MCF 10A (cell line): ENCODE data around the gene ELL2. TPM values are rescaled to one million over a fixed set of nuclear protein-coding genes. Genes with fewer than 3 reads are reported as not detected.

Experiments used
- BruUV-seq: library from RNA; stranded (reverse); fragments of 400-500 nt; replicated peaks from 2 replicates; lab custom pipeline; 2021; lab: Mats Ljungman, UMichigan
- CTCF ChIA-PET: fragments of 300-600 bp; sonication (Branson Sonifier 250); formaldehyde crosslinking; extraction: SDS; loops from one replicate; lab custom pipeline; 2021; ENCODE audit warnings: antibody characterized with exemption, inconsistent platforms; lab: Yijun Ruan, JAX
- POLR2A ChIA-PET: fragments of 300-600, 350-650 bp; sonication (Branson Sonifier 250); formaldehyde crosslinking; extraction: SDS; loops from one replicate; lab custom pipeline; 2020; ENCODE audit warnings: antibody characterized with exemption, inconsistent platforms; lab: Yijun Ruan, JAX
- DNase-seq: peaks from one replicate; pipeline ENCODE4 v3.0.0-alpha.2; 2018; ENCODE audit not compliant: unreplicated experiment
- H3K27ac Mint-ChIP-seq: one replicate; pipeline ENCODE4 v1.8.0; 2022; ENCODE audit warnings: mild to moderate bottlenecking, low read depth, mixed read lengths; ENCODE audit not compliant: unreplicated experiment
- H3K27me3 Mint-ChIP-seq: one replicate; pipeline ENCODE4 v1.8.0; 2022; ENCODE audit warnings: mixed read lengths; ENCODE audit not compliant: insufficient read depth, unreplicated experiment
- H3K36me3 Mint-ChIP-seq: one replicate; pipeline ENCODE4 v1.8.0; 2022; ENCODE audit warnings: mild to moderate bottlenecking, moderate library complexity, mixed read lengths; ENCODE audit not compliant: insufficient read depth, unreplicated experiment
- H3K4me1 Mint-ChIP-seq: one replicate; pipeline ENCODE4 v1.8.0; 2022; ENCODE audit warnings: mixed read lengths; ENCODE audit not compliant: insufficient read depth, unreplicated experiment
- H3K4me3 Mint-ChIP-seq: one replicate; pipeline ENCODE4 v1.8.0; 2022; ENCODE audit warnings: mild to moderate bottlenecking, moderate library complexity, mixed read lengths; ENCODE audit not compliant: unreplicated experiment
- H3K9me3 Mint-ChIP-seq: one replicate; pipeline ENCODE4 v1.8.0; 2022; ENCODE audit warnings: mixed read lengths; ENCODE audit not compliant: unreplicated experiment
- CTCF ChIP-seq: fragments of 200-600 bp; IDR thresholded peaks from one replicate; pipeline ENCODE4 v1.8.0; 2022; ENCODE audit warnings: antibody characterized with exemption, mild to moderate bottlenecking; ENCODE audit not compliant: unreplicated experiment
- intact Hi-C: fragments of 100-400 bp; cut with micrococcal nuclease; formaldehyde crosslinking; loops from 2 replicates; pipeline ENCODE4 v1.14.1; 2022
- total RNA-seq: library from RNA; stranded (reverse); gene quantifications from 2 replicates; pipeline ENCODE4 v1.2.3, GENCODE V29; 2022

The ELL2 gene
- total RNA-seq, 1 experiment from 2014 or later: 147 TPM

GRCh38 chr5:95916687-95917085, 45.0 kb downstream of the ELL2 start:
- peaks cover 32% of the 10 kb centered on the region for H3K4me1 Mint-ChIP-seq
- BruUV-seq: no TSS peak

GRCh38 chr5:95915999-95916686, 45.5 kb downstream of the ELL2 start:
- BruUV-seq: no TSS peak
- ChIA-PET CTCF (interaction anchor here (1.1 to 1.6 kb wide), 2 partner anchors 134 to 420 kb away, joined by 4 to 8 read pairs; no protein-coding TSS in a partner anchor), POLR2A (interaction anchor here (0.8 to 1.2 kb wide), 4 partner anchors 8 to 421 kb away, joined by 3 read pairs; no protein-coding TSS in a partner anchor)
- peak overlapping the region; percentile 16 for H3K27ac Mint-ChIP-seq
- H3K4me3 Mint-ChIP-seq: no peak overlapping the region
- no peaks in the 10 kb centered on the region for H3K9me3 Mint-ChIP-seq
- H3K4me1 Mint-ChIP-seq: peaks cover 28% of the 10 kb centered on the region
- TF ChIP-seq CTCF: no peak
- peaks cover 45% of the 10 kb centered on the region for H3K36me3 Mint-ChIP-seq
- DNase-seq: no peak
- intact Hi-C loops: no loop called here
- H3K27me3 Mint-ChIP-seq: no peaks in the 10 kb centered on the region

More at GRCh38 chr5:95916687-95917085, 45.0 kb downstream of the ELL2 start:
- no peaks in the 10 kb centered on the region for H3K27me3 Mint-ChIP-seq
- DNase-seq: no peak
- H3K9me3 Mint-ChIP-seq: no peaks in the 10 kb centered on the region
- peak overlapping the region; percentile 16 for H3K27ac Mint-ChIP-seq
- no peak overlapping the region for H3K4me3 Mint-ChIP-seq
- TF ChIP-seq CTCF: no peak
- peaks cover 39% of the 10 kb centered on the region for H3K36me3 Mint-ChIP-seq
- intact Hi-C loops: no loop called here
- CTCF ChIA-PET: interaction anchor here (0.6 to 1.1 kb wide), 2 partner anchors 222 to 419 kb away, joined by 4 read pairs; no protein-coding TSS in a partner anchor
- POLR2A ChIA-PET: interaction anchor here (0.8 to 1.2 kb wide), 3 partner anchors 8 to 181 kb away, joined by 3 read pairs; no protein-coding TSS in a partner anchor

- POLR2A ChIA-PET: interaction anchor here (0.6 to 1.6 kb wide), 7 partner anchors 11 to 364 kb away, joined by 3 to 11 read pairs (median 3); no protein-coding TSS in a partner anchor
- no peaks in the 10 kb centered on the region for H3K9me3 Mint-ChIP-seq
- peaks cover 47% of the 10 kb centered on the region for H3K36me3 Mint-ChIP-seq
- intact Hi-C loops: no loop called here
- no peak overlapping the region for H3K27ac Mint-ChIP-seq
- BruUV-seq: no TSS peak
- DNase-seq: no peak
- H3K4me1 Mint-ChIP-seq: peaks cover 29% of the 10 kb centered on the region
- CTCF ChIA-PET: interaction anchor here (0.6 kb wide), 1 partner anchor 25 kb away, joined by 3 read pairs; no protein-coding TSS in a partner anchor
- no peak overlapping the region for H3K4me3 Mint-ChIP-seq
- no peaks in the 10 kb centered on the region for H3K27me3 Mint-ChIP-seq
- TF ChIP-seq CTCF: no peak
Observed at GRCh38 chr5:95913663-95914062, 48.0 kb downstream of the ELL2 start.

GRCh38 chr5:95912029-95912428, 49.6 kb downstream of the ELL2 start:
- intact Hi-C loops: no loop called here
- no peaks in the 10 kb centered on the region for H3K27me3 Mint-ChIP-seq
- POLR2A ChIA-PET: interaction anchor here (1.7 kb wide), 1 partner anchor 13 kb away, joined by 5 read pairs; no protein-coding TSS in a partner anchor
- no peak for DNase-seq
- H3K4me3 Mint-ChIP-seq: no peak overlapping the region
- TF ChIP-seq CTCF: no peak
- H3K36me3 Mint-ChIP-seq: peaks cover 56% of the 10 kb centered on the region
- H3K27ac Mint-ChIP-seq: peak overlapping the region; percentile 54
- no TSS peak for BruUV-seq
- H3K9me3 Mint-ChIP-seq: no peaks in the 10 kb centered on the region
- peaks cover 24% of the 10 kb centered on the region for H3K4me1 Mint-ChIP-seq
- CTCF ChIA-PET: interaction anchor here (0.6 to 1.0 kb wide), 3 partner anchors 32 to 711 kb away, joined by 3 to 5 read pairs (median 5); no protein-coding TSS in a partner anchor
